Amniotic stem cell (primary cell): ENCODE data around the gene PLEKHA1.

ENCODE experiments used
- DNase-seq: peaks from one replicate; lab custom pipeline; 2025; lab: John Stamatoyannopoulos, UW

Gene PLEKHA1

DNA sequence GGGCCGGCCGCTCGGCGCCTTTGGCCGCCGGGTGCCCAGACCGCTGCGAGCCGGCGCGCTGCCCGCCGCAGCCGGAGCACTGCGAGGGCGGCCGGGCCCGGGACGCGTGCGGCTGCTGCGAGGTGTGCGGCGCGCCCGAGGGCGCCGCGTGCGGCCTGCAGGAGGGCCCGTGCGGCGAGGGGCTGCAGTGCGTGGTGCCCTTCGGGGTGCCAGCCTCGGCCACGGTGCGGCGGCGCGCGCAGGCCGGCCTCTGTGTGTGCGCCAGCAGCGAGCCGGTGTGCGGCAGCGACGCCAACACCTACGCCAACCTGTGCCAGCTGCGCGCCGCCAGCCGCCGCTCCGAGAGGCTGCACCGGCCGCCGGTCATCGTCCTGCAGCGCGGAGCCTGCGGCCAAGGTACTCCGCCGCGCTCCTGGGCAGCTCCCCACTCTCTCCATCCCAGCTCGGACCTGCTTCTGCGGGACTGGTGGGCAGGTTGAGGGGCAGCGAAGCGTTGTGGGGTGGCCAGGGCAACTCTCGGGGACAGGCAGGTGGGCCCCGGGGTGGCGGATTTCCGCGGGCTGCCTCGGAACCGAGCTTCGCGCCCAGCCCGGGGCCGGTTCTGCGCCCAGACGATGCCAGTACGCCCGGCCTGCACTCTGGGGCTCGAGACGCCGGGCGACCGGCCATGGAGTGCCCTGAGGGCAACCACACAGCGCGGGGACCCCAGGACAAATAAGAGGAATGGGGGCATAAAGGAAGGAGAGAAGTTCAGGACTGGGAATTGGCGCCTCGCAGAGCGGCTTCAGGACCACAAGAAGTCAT is 87.4 kb downstream of the PLEKHA1 start:
- DNase-seq: no peak

DNA sequence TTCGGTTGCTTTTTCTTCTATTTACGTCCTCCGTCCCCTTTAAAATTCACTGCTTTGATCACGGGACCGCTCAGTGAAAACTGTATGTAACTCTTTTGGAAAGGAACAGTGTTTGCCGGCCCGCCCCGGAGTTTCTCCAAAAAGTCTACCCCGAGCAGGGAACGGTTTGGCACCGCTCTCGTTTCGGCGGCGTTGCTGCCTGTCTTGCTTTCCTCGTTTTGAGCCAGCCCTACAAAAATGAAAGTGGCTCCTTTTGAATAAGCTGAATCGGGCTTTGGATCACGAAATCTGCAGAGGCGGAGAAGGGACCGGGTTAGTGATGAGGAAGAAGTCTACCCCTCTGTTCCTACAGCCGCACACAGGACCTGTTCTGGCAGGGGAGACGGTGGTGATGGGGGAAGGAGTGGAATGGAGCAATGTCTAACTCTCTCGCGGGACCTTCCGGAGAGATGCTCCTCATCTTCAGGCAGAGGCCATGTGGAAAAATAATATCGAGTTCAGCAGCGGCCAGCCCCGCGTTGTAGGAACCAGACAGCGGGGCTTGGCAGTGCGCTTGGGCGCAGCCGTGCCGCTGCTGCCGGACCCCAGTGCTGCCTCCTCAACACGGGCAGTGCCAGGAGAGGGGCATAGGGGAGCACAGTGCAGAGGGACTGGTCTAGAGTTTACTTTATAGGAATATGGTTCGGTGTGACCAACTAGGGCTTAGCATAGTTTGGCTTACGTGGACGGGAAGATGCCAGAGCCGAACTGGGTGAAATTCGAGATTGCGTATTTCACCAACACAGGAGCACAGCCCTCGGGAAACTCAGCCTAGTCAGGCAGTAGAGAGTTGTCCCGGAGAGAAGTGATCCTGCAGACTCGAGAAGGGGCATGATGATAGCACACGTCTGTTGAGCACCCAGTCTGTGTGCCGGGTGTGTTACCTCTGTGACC is 88.3 kb downstream of the PLEKHA1 start:
- DNase-seq: no peak

DNA sequence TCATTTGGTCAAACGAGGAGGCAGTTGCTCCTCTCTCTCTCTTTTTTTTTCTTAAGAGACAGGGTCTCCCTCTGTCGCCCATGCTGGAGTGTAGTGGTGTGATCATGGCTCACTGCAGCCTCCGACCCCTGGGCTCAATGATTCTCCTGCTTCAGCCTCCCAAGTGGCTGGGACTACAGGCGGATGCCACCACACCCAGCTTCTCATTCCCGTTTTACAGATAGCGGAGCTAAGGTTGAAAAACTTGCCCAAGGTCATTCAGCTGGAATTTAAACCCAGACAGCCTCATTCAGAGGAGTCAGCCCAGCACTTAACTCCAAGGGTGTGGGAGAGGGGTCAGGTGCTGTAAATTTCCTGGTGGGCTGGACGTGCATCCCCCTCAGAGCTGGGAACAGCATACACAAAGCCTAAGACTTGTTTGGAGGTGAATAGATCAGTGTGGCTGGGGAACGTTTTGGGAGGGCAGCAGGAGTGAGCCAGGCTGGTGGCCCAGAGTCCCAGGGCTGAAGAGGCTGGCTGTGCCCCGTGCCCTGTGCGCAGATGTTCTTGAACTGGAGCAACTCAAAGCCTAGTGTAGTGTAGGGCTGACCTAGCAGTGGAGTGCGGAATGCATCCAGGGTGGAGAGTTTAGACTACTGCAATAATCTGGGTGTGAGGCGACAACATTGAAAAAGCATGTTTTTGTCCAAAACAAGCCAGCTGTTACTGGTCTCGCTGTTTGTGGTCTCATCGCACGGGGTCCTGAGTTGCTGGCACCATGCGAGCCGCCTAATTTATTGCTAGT is 89.2 kb downstream of the PLEKHA1 start:
- DNase-seq: no peak

DNA sequence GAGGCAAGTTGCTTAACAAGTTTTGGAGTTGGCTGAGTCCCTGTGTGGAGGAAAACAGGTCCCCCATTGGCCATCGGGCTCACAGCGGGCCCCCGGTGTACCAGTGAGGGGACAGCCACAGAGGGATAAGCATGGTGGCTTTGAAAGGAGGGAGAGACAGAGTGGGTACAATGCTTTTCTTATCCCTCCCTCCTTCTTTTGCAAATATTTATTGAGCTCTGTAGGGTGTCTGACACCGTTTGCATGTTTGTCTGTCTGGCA is 89.7 kb downstream of the PLEKHA1 start:
- DNase-seq: no peak

DNA sequence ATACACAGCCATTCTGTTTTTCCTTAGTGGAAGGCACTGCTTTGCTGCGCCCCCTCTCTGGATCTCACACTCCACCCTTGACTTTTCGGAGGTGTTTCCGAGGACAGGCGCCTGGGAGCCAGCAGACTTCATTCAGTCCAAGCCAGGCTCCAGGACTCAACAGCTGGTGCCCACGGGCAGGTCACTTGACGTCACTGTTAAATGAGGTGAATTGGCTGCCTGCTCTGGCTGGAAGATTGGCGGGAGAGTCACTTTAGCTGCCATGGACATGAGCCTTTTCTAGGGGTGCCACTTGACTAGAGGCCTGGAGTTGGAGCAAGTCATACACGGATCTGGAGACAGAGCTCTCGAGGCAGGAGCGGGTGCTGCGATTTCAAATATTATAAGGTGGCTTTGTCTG is 90.1 kb downstream of the PLEKHA1 start:
- DNase-seq: no peak

DNA sequence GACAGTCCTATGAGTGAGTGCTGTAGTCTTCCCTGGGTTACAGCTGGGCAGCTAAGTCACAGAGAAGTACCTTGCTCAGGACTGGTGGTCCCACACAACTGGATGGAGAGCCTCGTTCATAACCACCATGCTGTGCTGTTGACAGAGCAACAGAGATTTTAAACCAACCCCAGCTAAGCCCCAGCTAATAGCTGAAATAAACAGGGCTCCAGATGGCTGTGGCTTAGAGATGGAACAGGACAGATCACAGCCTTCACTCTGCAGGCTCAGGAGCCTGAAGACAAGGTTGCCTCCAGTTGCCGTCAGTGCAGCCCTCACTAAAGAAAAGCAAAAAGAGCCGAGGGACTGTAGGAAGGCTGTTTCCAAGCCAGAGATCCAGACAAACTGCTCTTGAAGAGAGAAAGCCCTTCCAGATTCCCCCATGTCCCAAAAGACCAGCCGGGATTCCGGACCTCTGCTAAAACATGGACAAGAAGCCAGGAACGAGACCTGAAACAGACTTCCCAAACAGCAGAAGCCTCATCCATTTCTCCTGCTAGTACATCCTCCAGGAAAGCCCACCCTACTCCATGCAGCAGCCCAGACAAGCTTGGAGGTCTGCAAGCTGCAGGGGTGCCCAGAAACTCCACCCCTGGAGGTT is 91.0 kb downstream of the PLEKHA1 start:
- DNase-seq: no peak

DNA sequence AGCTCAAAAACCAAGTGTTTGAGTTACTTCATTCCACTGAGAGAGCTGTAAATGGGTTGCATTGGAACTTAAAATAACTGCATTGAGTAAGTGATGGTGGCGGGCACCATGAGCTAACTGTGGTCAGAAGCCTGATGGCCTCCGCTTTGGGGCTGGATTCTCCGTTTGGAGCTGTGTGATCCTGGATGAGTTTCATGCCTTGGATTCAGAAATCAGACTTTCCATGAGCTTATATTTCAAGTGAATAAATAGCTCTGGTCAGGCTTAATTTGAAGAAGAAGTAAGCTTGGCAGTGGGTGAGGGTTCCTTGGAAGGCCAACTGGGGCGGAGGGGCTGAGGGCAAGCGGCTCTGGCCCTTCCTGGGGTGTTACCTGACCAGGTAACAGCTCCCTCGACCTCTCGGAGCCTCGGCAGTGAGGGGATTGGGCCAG is 92.5 kb downstream of the PLEKHA1 start:
- DNase-seq: no peak

DNA sequence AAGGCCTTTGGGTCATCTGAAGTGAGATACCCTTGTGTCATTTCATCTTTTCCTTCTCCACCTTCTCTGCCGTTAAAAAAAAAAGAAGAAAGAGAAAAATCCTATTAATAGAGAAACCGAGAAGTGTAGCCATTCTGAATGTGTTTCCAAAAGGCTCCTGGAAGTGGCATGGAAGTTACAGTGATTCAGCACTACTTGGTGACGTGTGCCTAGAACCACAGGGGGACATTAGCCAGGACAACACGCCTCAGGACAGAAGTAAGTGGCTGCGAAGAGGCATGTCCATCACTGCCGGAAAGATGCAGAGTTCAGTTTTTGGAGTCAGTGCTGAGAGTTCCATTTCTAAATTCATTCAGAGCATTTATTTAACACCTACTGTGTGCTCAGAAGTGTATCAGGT is 93.2 kb downstream of the PLEKHA1 start:
- DNase-seq: no peak

DNA sequence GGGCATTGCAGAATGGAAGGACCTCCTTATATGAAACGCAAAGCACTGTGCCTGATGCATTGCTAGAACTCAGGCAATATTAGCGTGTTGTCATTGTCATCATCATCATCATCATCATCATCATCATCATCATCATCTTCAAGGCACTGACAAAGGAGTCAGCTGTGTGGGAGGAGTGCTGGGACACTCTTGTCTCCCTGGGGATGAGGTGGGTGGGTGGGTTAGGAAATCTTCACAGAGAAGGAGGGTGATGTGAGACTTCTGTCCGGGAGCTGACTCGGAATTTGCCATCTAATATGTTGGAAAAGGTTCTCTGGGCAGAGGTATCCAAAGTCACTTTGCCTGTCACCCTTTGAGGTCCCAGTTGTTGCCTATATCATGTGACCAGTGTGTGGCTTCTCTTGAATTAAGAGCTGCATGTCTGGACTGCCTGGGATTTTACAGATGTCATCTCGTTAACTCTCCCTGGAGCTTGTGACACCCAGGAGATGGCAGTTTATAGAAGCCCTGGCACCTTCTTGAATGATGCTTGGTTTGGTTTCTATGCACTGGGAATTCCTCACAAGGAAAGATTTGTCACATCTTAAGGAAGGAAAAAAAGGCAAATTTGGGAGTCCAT is 93.9 kb downstream of the PLEKHA1 start:
- DNase-seq: no peak

DNA sequence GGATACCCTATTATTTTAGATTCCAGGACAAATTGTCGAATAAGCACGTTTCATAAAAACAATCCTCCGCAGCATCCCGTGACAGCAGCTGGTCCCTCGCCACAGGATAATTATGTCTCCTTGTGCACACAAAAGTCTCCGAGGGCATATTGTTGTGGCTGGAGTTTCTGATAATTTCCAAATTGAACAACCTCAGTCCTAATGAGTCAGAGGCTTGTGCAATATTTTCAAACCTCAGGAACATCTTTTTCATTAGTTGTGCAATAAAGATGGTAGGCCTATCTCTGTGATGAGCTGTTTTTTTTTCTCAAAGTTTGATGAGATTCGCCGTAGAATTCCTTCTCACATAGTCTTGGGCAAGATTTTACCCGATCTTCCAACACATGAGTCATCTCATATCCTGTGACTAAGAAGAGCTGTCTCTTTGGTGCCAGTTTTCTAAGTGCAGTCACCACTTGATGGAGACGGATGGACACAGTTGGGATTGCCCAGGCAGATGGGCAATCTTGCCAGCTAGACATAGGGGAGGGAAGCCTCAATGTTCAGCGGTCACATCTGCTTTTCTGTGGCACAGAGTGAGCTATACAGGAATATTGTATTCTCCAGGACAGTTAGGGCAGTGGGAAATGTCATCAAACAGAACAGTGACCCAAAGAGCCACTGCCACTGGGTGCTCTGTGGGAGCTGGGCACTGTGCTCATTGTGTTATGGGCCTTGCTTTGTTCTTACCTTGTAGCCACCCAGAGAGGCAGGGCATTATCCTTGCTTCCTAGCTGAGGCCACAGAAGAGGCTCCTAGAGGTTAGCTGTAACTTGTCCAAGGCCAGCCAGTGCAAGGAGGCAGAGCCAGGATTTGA is 94.6 kb downstream of the PLEKHA1 start:
- DNase-seq: peak; percentile 90

DNA sequence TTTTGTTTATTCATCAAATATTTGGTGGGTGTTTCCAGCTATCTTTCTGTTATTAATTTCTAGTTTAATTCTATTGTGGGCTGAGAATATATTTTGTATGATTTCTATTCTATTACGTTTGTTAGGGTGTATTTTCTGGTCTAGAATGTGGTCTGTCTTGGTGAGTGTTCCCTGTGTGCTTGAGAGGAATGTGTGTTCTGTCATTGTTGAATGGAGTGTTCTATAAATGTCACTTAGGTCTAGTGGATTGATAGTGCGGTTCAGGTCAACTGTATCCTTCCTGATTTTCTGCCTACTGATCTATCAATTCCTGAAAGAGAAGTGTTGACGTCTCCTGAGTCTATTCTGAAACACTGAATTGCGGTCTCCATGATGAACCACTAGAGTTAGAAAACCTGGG is 95.3 kb downstream of the PLEKHA1 start:
- DNase-seq: no peak

DNA sequence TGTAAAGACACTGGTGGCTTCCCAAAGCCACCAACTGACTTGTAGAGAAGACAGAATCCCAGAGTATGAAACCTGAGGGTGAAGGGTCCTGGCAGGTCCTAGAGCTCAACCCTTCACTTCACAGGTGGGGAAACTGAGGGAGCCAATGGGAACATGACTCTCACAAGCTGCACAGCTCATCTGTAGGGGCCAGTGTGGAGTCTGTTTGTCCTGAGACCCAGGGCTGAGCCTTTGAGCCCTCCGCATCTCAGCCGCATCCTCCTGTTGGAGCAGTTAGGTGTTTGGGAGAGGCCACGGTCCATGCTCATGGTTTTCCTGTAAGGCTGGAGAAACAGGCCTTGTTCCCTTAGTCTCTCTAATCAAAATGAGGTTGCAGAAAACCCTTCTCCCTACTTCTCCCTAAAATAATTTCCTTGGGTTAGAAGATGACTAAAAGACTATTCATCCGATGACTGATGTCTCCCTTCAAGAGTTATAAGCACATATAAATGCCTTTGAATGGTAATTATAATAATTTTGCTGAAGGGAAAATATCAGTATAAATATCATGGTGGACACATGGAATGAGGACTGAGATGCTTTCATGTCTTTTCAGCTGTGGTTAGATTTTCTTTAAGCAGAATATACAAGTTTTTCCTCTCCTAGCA is 97.1 kb downstream of the PLEKHA1 start:
- DNase-seq: no peak

DNA sequence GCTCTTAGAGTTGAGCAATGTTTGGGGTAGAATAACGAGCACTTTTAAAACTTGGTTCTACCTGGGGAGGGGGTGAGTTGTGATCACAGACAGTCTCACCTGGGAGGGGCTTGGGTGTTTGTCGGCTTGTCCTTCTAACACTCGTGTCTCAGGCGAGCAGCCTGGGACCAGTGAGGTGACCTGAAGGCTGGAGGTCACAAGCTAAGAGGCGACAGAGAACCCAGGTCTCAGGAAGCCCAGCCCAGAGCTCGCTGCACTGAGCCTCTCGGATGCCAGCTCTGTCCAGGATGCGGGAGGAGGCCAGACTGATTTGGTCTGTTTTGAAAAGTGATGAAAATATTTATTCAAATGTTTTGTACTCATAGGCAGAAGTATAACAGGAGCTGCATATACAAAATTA is 98.6 kb downstream of the PLEKHA1 start:
- DNase-seq: no peak

DNA sequence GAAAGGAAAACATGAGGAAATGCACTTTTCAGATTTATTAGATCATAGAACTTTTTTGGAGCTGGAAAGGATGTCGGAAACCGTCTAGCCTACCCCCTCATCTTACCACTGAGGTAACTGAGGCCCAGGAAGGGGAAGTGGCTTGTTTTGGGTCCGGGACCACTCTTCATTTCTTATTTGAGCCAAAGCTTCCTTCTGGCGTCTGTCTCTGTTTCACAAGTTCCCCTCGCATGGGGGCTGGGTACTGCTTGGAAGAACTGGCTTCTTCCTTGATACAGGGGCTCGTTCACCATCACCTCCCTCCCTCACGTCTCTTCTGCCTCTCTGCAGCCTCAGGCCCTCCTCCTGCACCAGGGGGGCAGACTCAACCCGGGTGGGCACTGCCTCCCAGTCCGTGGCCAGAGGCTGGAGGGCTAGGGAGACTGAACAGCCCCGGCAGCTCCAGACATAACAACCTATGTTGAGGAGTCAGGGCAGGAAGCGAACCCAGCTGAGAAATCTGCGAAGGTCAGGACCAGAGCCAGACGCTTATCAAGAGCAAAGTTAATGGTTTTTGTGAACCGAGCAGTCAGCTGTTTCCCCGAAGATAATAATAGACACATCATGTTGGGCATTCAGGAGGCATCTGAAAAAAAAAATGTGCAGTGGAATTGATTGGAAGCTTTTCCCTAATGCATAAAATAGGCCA is 99.8 kb downstream of the PLEKHA1 start:
- DNase-seq: no peak

DNA sequence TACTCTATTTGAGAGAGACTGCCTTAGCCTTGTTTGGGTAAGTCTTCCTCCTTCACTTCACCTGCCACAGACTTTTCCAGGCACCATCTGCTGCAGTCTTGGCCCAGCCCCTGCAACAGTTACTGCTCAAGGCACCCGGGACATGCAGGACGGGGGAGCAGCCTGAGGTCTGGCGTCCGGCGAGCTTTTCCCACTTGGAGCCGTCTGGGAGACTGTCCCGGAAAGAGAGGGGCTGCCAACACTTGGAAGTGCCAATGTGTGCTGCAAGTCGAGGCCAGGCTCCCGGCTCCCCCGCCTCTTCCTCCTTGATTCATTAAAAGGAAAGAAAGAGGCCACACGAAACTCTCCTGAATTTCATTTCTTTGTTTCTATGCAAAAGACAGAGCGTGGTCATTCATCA is 100.6 kb downstream of the PLEKHA1 start:
- DNase-seq: no peak

DNA sequence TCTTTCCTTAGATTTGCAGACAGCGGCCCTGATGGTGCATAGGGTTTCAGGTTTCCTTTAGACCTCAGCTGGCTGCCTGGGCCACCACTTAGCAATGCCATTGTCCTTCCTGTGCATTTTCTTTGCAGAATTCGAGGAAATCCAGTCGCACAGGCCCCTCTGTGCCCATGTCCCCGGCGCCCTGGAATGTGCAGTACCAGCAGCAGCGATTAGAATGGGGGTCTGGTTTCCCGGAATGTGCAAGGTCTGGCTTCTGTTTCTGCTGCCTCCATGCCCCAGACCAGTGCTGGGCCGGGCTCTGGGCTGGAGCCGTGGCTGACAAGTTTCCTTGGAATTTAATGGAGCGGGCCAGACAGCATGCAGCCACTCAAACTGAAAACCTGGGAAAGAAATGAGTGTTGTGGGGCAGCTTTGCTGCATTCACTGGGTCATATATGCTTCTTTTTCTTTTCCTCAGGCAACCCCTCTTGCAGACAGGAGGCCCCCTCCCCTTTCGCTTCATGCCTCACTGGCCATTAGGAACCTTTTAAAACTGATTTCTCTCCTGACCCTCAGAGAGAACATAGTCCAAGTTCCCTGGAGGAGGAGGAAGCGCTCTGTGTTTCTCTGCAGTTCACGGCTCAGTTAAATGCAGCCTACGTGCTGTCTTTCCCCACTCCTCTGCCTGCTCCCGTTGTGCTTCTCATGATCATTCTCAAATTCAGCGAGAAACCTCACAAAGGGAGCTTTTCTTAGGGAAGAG is 101.3 kb downstream of the PLEKHA1 start:
- DNase-seq: no peak

DNA sequence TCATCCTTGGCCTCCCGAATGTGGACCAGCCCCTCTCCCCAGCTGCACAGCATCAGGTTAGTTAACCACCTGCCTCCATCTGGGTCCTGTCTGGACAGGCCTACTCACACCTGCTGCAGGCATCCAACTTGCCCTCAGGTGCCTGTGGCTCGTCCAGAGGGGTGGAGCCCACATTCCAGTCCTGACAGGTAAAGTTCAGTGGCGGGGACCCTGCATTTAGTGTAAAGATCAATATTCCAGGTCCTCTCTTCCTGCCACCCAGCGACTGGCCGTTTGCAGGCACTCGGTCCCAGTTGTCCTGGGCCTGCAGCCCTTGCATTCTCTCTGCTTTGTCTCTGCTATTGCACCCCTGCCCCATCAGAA is 101.8 kb downstream of the PLEKHA1 start:
- no peak for DNase-seq

DNA sequence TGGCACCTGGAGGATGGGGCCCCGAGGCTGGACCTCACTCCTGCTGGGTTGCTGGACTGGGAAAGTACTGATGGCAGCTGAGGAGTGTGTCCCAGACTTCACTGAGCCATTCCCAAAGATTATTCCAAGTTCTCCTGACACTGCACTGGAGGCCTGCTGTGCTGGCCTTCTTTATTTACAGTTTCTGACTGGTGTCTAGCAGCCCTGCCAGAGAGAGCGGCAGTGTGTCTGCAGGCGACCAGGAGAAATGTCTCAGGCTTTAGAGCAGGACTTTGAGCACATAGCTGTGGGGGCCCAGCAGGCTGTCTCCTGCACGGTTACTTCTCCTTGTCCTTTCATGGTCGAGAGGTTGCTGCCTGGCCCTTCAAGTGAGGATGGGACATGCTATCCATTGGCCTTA is 102.9 kb downstream of the PLEKHA1 start:
- DNase-seq: no peak

DNA sequence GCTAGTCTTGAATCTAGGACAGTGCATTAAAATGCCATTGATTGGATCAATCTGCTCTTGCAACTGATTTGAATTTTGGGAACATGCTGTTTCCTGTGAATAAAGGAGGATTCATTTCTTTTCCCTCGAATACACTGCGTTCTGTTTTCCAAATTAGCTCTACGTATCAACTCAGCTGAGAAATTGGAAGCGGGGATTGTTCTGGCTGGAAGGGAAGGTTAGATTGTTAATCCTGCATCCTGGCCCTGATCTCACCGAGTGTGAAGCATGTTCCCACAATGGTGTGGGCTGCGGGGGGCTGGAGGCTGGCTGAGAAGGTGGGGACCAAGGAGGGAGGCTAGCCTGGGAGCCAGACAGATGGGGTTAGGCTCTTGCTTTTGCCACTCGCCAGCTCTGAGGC is 104.5 kb downstream of the PLEKHA1 start:
- no peak for DNase-seq
